Measurements from ENCODE around the gene CKB. TPM values are rescaled to one million over a fixed set of nuclear protein-coding genes. Genes with fewer than 3 reads are reported as not detected.
A peak's percentile ranks its signal among the peaks of the same experiment; 100 is the strongest.

CKB gene
- total RNA-seq, 1 donor: 5.1 TPM

- H3K79me2 ChIP-seq (ENCODE audit: insufficient read depth, low read length): peaks cover 23% of the 10 kb centered on the region
- H3K27me3 ChIP-seq (ENCODE audit: insufficient read depth, low read length): no peaks in the 10 kb centered on the region
- DNase-seq (ENCODE audit: insufficient read length, low spot score, missing footprints): no peak
- no peak for TF ChIP-seq CTCF (IDR thresholded peaks at IDR 0.05; ENCODE audit: extremely low read depth, low read depth, low read length)
- peaks cover 12% of the 10 kb centered on the region for H3K4me1 ChIP-seq (ENCODE audit: insufficient read depth, low read length)
- H3K4me2 ChIP-seq (ENCODE audit: insufficient read depth, low read length): no peak overlapping the region
- peaks cover 76% of the 10 kb centered on the region for H3K36me3 ChIP-seq (ENCODE audit: insufficient read depth, low read length)
- H3K4me3 ChIP-seq (ENCODE audit: insufficient read depth, low read length): no peak overlapping the region
- no peak overlapping the region for H3K27ac ChIP-seq (ENCODE audit: low read depth, low read length)
- peaks cover 32% of the 10 kb centered on the region for H4K20me1 ChIP-seq (ENCODE audit: insufficient read depth, low read length)
- no peak overlapping the region for H2AFZ ChIP-seq (ENCODE audit: low read length)
- no peaks in the 10 kb centered on the region for H3K9me3 ChIP-seq (ENCODE audit: low read depth, low read length)
Observed at GRCh38 chr14:103502877-103503276, 19.8 kb downstream of the CKB start.

- Histone ChIP-seq H3K4me3 (ENCODE audit: insufficient read depth, low read length) (no peak overlapping the region), H3K9me3 (ENCODE audit: low read depth, low read length) (no peaks in the 10 kb centered on the region), H3K36me3 (ENCODE audit: insufficient read depth, low read length) (peaks cover 73% of the 10 kb centered on the region), H3K4me2 (ENCODE audit: insufficient read depth, low read length) (no peak overlapping the region), H4K20me1 (ENCODE audit: insufficient read depth, low read length) (peaks cover 32% of the 10 kb centered on the region), H3K27me3 (ENCODE audit: insufficient read depth, low read length) (no peaks in the 10 kb centered on the region), H2AFZ (ENCODE audit: low read length) (no peak overlapping the region), H3K4me1 (ENCODE audit: insufficient read depth, low read length) (peaks cover 12% of the 10 kb centered on the region), H3K79me2 (ENCODE audit: insufficient read depth, low read length) (peaks cover 23% of the 10 kb centered on the region), H3K27ac (ENCODE audit: low read depth, low read length) (no peak overlapping the region)
- TF ChIP-seq CTCF (IDR thresholded peaks at IDR 0.05; ENCODE audit: extremely low read depth, low read depth, low read length): no peak
- peak; percentile 41 for DNase-seq (ENCODE audit: insufficient read length, low spot score, missing footprints)
Observed at GRCh38 chr14:103501921-103502669, 20.5 kb downstream of the CKB start.

- H3K36me3 ChIP-seq (ENCODE audit: insufficient read depth, low read length): peaks cover 73% of the 10 kb centered on the region
- peak overlapping the region; percentile 42 for H3K27ac ChIP-seq (ENCODE audit: low read depth, low read length)
Observed at GRCh38 chr14:103501041-103501870, 21.4 kb downstream of the CKB start.

More at GRCh38 chr14:103501041-103501870, 21.4 kb downstream of the CKB start:
- H3K4me3 ChIP-seq (ENCODE audit: insufficient read depth, low read length): no peak overlapping the region
- H3K79me2 ChIP-seq (ENCODE audit: insufficient read depth, low read length): peaks cover 23% of the 10 kb centered on the region
- H3K4me1 ChIP-seq (ENCODE audit: insufficient read depth, low read length): peaks cover 12% of the 10 kb centered on the region
- H3K27me3 ChIP-seq (ENCODE audit: insufficient read depth, low read length): no peaks in the 10 kb centered on the region
- DNase-seq (ENCODE audit: insufficient read length, low spot score, missing footprints): peak; percentile 45
- no peaks in the 10 kb centered on the region for H3K9me3 ChIP-seq (ENCODE audit: low read depth, low read length)
- peaks cover 32% of the 10 kb centered on the region for H4K20me1 ChIP-seq (ENCODE audit: insufficient read depth, low read length)
- TF ChIP-seq CTCF (IDR thresholded peaks at IDR 0.05; ENCODE audit: extremely low read depth, low read depth, low read length): no peak
- H3K4me2 ChIP-seq (ENCODE audit: insufficient read depth, low read length): no peak overlapping the region
- no peak overlapping the region for H2AFZ ChIP-seq (ENCODE audit: low read length)
